ENCODE data around the gene CYP3A4.
"Not testable (repeated sequence)": the region's sequence is repeated elsewhere in the genome, so short reads cannot be mapped to it uniquely, and the experiment has no call there.

CYP3A4 gene

GRCh38 chr7:99784007-99784406 is at the start of gene CYP3A4:
CYP3A4 (minus strand) TSS chr7:99784184; CDS start chr7:99784081, 103 bp downstream.
- DNase-seq (ENCODE audit: low read depth, low spot score), result no peak

GRCh38 chr7:99833289-99833877 is 49.4 kb upstream of the CYP3A4 start:
- no peak for DNase-seq (ENCODE audit: low read depth, low spot score)

GRCh38 chr7:99831595-99831994 is 47.6 kb upstream of the CYP3A4 start:
- DNase-seq (ENCODE audit: low read depth, low spot score), result no peak

GRCh38 chr7:99829524-99830160 is 45.7 kb upstream of the CYP3A4 start:
- DNase-seq (ENCODE audit: low read depth, low spot score), result no peak

GRCh38 chr7:99828811-99829210 is 44.8 kb upstream of the CYP3A4 start:
- DNase-seq (ENCODE audit: low read depth, low spot score), result no peak

- no peak for DNase-seq (ENCODE audit: low read depth, low spot score)
These were observed 43.2 kb upstream of the CYP3A4 start for GRCh38 chr7:99827040-99827778.

GRCh38 chr7:99825873-99826272 is 41.9 kb upstream of the CYP3A4 start:
- DNase-seq (ENCODE audit: low read depth, low spot score), result no peak

- DNase-seq (ENCODE audit: low read depth, low spot score), result no peak
These were observed 41.5 kb upstream of the CYP3A4 start for GRCh38 chr7:99825452-99825851.

GRCh38 chr7:99824091-99824490 is 40.1 kb upstream of the CYP3A4 start:
- no peak for DNase-seq (ENCODE audit: low read depth, low spot score)

- no peak for DNase-seq (ENCODE audit: low read depth, low spot score)
These were observed 39.0 kb upstream of the CYP3A4 start for GRCh38 chr7:99822731-99823718.

GRCh38 chr7:99820408-99821027 is 36.5 kb upstream of the CYP3A4 start:
- no peak for DNase-seq (ENCODE audit: low read depth, low spot score)

GRCh38 chr7:99808766-99809165 is 24.8 kb upstream of the CYP3A4 start:
- no peak for DNase-seq (ENCODE audit: low read depth, low spot score)

- no peak for DNase-seq (ENCODE audit: low read depth, low spot score)
These were observed 23.0 kb upstream of the CYP3A4 start for GRCh38 chr7:99806839-99807478.

GRCh38 chr7:99805641-99806040 is 21.7 kb upstream of the CYP3A4 start:
- DNase-seq (ENCODE audit: low read depth, low spot score), result no peak

GRCh38 chr7:99803118-99803517 is 19.1 kb upstream of the CYP3A4 start:
- DNase-seq (ENCODE audit: low read depth, low spot score), result not testable (repeated sequence)

- DNase-seq (ENCODE audit: low read depth, low spot score), result not testable (repeated sequence)
These were observed 17.4 kb upstream of the CYP3A4 start for GRCh38 chr7:99801407-99801806.

- DNase-seq (ENCODE audit: low read depth, low spot score), result no peak
These were observed 15.0 kb upstream of the CYP3A4 start for GRCh38 chr7:99798972-99799371.

- DNase-seq (ENCODE audit: low read depth, low spot score), result not testable (repeated sequence)
These were observed 11.9 kb upstream of the CYP3A4 start for GRCh38 chr7:99795864-99796263.

GRCh38 chr7:99794585-99795502 is 10.9 kb upstream of the CYP3A4 start:
- DNase-seq (ENCODE audit: low read depth, low spot score), result no peak

- DNase-seq (ENCODE audit: low read depth, low spot score), result no peak
These were observed 9.5 kb upstream of the CYP3A4 start for GRCh38 chr7:99793443-99793842.

All from activated naive CD8-positive, alpha-beta T cell treated with anti-CD3 and anti-CD28 coated beads, Interleukin-2, amount 50 U/mL, for 16 hours (primary cell).